GM11168 (cell line): Measurements from ENCODE around the gene FRMD5.
"Not testable (repeated sequence)": the region's sequence is repeated elsewhere in the genome, so short reads cannot be mapped to it uniquely, and the experiment has no call there.

Experiments used
- in situ Hi-C: fragments of 300-500 bp; cut with MboI; formaldehyde crosslinking; loops from one replicate; pipeline ENCODE4 v1.12.0; 2022; ENCODE audit warnings: low sequenced_read_pairs; ENCODE audit not compliant: unreplicated experiment

FRMD5 gene

GRCh38 chr15:43877371-43877770, 317.7 kb downstream of the FRMD5 start:
- in situ Hi-C loops = no loop called here

GRCh38 chr15:43876872-43877271, 318.2 kb downstream of the FRMD5 start:
- in situ Hi-C loops = no loop called here

- in situ Hi-C loops = no loop called here
These were observed 321.4 kb downstream of the FRMD5 start for GRCh38 chr15:43873651-43874050.

GRCh38 chr15:43872416-43873020, 322.6 kb downstream of the FRMD5 start:
- in situ Hi-C loops = no loop called here

- in situ Hi-C loops = no loop called here
These were observed 323.2 kb downstream of the FRMD5 start for GRCh38 chr15:43871835-43872234.

- in situ Hi-C loops = no loop called here
These were observed 326.7 kb downstream of the FRMD5 start for GRCh38 chr15:43868406-43868805.

GRCh38 chr15:43867096-43867495, 328.0 kb downstream of the FRMD5 start:
- in situ Hi-C loops = no loop called here

- in situ Hi-C loops = not testable (repeated sequence)
These were observed 328.4 kb downstream of the FRMD5 start for GRCh38 chr15:43866636-43867035.

- in situ Hi-C loops = no loop called here
These were observed 335.5 kb downstream of the FRMD5 start for GRCh38 chr15:43859546-43859945.

- in situ Hi-C loops = no loop called here
These were observed 340.3 kb downstream of the FRMD5 start for GRCh38 chr15:43854801-43855200.

GRCh38 chr15:43852607-43853006, 342.5 kb downstream of the FRMD5 start:
- in situ Hi-C loops = no loop called here

GRCh38 chr15:43851251-43851650, 343.8 kb downstream of the FRMD5 start:
- in situ Hi-C loops = no loop called here

GRCh38 chr15:43845421-43845820, 349.6 kb downstream of the FRMD5 start:
- in situ Hi-C loops = no loop called here

GRCh38 chr15:43832485-43832884, 362.6 kb downstream of the FRMD5 start:
- in situ Hi-C loops = not testable (repeated sequence)

GRCh38 chr15:43831519-43832052, 363.5 kb downstream of the FRMD5 start:
- in situ Hi-C loops = not testable (repeated sequence)

- in situ Hi-C loops = not testable (repeated sequence)
These were observed 364.3 kb downstream of the FRMD5 start for GRCh38 chr15:43830691-43831275.

GRCh38 chr15:43829951-43830540, 365.0 kb downstream of the FRMD5 start:
- in situ Hi-C loops = not testable (repeated sequence)

GRCh38 chr15:43828061-43828657, 366.9 kb downstream of the FRMD5 start:
- in situ Hi-C loops = no loop called here

GRCh38 chr15:43826508-43827341, 368.3 kb downstream of the FRMD5 start, which contains the start of gene WDR76:
WDR76 (plus strand) TSS chr15:43827002; CDS start chr15:43827033, 31 bp downstream.
- in situ Hi-C loops = no loop called here

- in situ Hi-C loops = no loop called here
These were observed 369.0 kb downstream of the FRMD5 start for GRCh38 chr15:43826029-43826507.
